Right kidney (tissue), 1 donor: ENCODE data around the gene TMEM170A.

ENCODE experiments used
- DNase-seq: peaks from one replicate; pipeline ENCODE4 v3.0.0-alpha.2; 2016

Gene TMEM170A

GRCh38 chr16:75402159-75402820 is 62.2 kb downstream of the TMEM170A start:
- DNase-seq = no peak

GRCh38 chr16:75401691-75402090 is 62.8 kb downstream of the TMEM170A start:
- DNase-seq = no peak

DNA sequence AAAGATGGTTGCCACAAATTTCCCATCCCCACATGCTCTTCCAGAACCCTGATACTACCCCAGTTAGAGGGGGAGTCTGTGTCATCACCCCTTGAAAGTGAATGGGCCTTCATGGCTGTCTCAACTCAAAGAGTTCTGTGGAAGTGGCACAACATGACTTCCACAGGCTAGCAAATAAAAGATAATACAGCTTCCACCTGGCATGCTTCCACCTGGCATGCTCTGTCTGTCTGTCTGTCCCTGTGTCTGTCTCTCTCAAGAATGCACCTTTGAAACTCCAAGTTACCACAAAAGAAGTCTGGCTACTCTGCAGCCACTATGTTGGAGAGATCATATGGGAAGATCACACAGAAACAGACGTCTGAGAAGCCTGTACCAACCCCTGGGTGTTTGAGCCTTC is 66.2 kb downstream of the TMEM170A start:
- DNase-seq = no peak

- DNase-seq = no peak
Measured at GRCh38 chr16:75394941-75395340, 69.5 kb downstream of the TMEM170A start.
